Measurements from ENCODE around the gene EDIL3.

- TF ChIP-seq CTCF (IDR thresholded peaks at IDR 0.05; ENCODE audit: low read depth, low read length, poor library complexity, severe bottlenecking), result no peak
- no peak for TF ChIP-seq EZH2phosphoT487 (IDR thresholded peaks at IDR 0.05; ENCODE audit: borderline replicate concordance, low read length)
Measured at GRCh38 chr5:84149094-84149493, 235.6 kb downstream of the EDIL3 start.

All from DOHH2 (cell line).